ENCODE measurements around the gene KLK15. TPM values are rescaled to one million over a fixed set of nuclear protein-coding genes. Genes with fewer than 3 reads are reported as not detected.

KLK15 gene
- total RNA-seq, 1 donor from 2014 or later: not detected

DNA sequence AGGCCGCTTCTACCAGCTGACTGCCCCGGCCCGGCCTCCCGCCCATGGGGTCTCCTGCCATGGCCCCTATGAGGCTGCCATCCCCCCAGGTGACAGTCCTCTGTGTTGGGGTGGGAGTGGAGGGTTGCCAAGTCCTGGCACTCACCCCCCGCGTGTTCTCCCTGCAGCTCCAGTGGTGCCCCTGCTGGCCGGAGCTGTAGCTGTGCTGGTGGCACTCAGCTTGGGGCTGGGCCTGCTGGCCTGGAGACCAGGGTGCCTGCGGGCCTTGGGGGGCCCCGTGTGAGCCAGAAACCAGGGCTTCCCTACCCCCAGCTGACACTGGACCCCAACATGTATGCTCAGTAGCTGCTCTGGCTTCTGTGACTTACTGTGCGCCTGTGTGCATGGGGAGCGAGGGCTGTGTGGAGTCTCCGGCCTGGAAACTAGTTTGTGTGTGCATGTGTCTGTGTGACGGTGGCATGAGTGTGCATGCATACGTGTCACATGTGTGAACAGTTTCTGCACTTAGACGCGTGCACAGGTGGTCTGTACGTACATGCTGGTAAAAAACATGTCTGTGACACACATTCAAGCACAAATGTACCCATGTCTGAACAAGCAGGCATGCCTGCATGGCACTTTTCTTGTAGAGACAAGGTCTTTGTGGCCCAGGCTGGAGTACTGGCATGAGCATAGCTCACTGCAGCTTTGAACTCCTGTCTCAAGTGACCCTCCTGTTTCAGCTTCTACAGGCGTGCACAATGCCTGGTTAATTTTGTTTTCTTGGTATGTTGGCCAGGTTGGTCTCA lies 38.3 kb downstream of the KLK15 start:
- Histone ChIP-seq H2AFZ (replicated peaks) (no peak overlapping the region), H3K4me3 (no peak overlapping the region), H3K27ac (no peak overlapping the region), H4K20me1 (ENCODE audit: low read depth) (peaks cover 59% of the 10 kb centered on the region), H3K27me3 (no peaks in the 10 kb centered on the region), H3K36me3 (no peaks in the 10 kb centered on the region), H3K9me3 (ENCODE audit: low read depth) (no peaks in the 10 kb centered on the region), H3K79me2 (ENCODE audit: low read depth) (peaks cover 13% of the 10 kb centered on the region), H3K4me2 (no peak overlapping the region), H3F3A (ENCODE audit: low read depth) (peaks cover 45% of the 10 kb centered on the region), H3K4me1 (peaks cover 4% of the 10 kb centered on the region), H3K9ac (no peak overlapping the region)
- H3K27me3 Mint-ChIP-seq (ENCODE audit: insufficient read depth, low read depth): peaks cover 6% of the 10 kb centered on the region
- DNase-seq (ENCODE audit: low spot score): no peak
- H3K36me3 Mint-ChIP-seq: peaks cover 8% of the 10 kb centered on the region
- TF ChIP-seq EZH2phosphoT487 (IDR thresholded peaks at IDR 0.05): no peak
- TF ChIP-seq, protein P1, sequence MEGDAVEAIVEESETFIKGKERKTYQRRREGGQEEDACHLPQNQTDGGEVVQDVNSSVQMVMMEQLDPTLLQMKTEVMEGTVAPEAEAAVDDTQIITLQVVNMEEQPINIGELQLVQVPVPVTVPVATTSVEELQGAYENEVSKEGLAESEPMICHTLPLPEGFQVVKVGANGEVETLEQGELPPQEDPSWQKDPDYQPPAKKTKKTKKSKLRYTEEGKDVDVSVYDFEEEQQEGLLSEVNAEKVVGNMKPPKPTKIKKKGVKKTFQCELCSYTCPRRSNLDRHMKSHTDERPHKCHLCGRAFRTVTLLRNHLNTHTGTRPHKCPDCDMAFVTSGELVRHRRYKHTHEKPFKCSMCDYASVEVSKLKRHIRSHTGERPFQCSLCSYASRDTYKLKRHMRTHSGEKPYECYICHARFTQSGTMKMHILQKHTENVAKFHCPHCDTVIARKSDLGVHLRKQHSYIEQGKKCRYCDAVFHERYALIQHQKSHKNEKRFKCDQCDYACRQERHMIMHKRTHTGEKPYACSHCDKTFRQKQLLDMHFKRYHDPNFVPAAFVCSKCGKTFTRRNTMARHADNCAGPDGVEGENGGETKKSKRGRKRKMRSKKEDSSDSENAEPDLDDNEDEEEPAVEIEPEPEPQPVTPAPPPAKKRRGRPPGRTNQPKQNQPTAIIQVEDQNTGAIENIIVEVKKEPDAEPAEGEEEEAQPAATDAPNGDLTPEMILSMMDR (IDR thresholded peaks at IDR 0.05): peak; percentile 17
- H3K4me1 Mint-ChIP-seq: peaks cover 3% of the 10 kb centered on the region
- peaks cover 2% of the 10 kb centered on the region for H3K9me3 Mint-ChIP-seq
- H3K27ac Mint-ChIP-seq: peak overlapping the region; percentile 95
- H3K4me3 Mint-ChIP-seq: peak overlapping the region; percentile 71

DNA sequence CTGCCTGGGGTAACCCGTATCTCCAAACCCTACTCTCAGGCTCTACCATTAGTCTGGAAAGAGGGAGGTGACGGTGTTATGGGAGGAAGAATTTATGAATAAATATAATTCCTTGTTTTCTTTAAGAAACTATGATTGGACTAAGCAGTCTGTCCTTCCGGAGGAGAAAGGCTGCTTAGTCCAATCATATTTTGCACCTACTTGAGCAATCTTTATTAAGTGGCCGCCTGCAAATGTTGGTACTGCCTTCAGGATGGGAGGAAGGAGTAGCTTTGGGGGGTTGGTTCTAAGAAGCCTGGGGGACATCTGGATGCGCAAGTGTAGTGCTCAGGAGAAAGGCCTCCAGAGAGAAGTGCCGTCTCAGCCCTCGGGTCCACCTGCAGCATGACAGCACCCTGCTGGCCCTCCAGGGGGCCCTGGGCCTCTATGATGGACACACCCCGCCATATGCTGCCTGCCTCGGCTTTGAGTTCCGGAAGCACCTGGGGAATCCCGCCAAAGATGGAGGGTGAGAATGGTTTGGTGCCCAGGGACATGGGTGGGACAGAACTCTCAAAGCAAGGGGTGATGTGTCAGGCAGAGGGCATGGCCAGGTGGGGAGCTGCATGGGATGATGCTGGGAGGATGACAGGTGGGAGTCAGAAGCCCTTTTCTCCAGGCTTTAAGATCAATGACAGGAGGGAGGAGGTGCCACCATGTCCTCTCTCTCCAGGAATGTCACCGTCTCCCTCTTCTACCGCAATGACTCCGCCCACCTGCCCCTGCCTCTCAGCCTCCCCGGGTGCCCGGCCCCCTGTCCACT lies 39.1 kb downstream of the KLK15 start:
- H3K4me3 Mint-ChIP-seq: peak overlapping the region; percentile 48
- Histone ChIP-seq H2AFZ (replicated peaks) (no peak overlapping the region), H3K9ac (no peak overlapping the region), H3K9me3 (ENCODE audit: low read depth) (no peaks in the 10 kb centered on the region), H3F3A (ENCODE audit: low read depth) (peaks cover 38% of the 10 kb centered on the region), H3K4me2 (no peak overlapping the region), H3K36me3 (no peaks in the 10 kb centered on the region), H4K20me1 (ENCODE audit: low read depth) (peaks cover 51% of the 10 kb centered on the region), H3K4me3 (no peak overlapping the region), H3K27me3 (no peaks in the 10 kb centered on the region), H3K79me2 (ENCODE audit: low read depth) (peaks cover 5% of the 10 kb centered on the region), H3K4me1 (peaks cover 4% of the 10 kb centered on the region), H3K27ac (no peak overlapping the region)
- TF ChIP-seq EZH2 (IDR thresholded peaks at IDR 0.05): no peak
- TF ChIP-seq, protein P1 (IDR thresholded peaks at IDR 0.05): no peak
- no peak for TF ChIP-seq EZH2phosphoT487 (IDR thresholded peaks at IDR 0.05)
- peaks cover 2% of the 10 kb centered on the region for H3K9me3 Mint-ChIP-seq
- no peak for DNase-seq (ENCODE audit: low spot score)
- peak overlapping the region; percentile 50 for H3K27ac Mint-ChIP-seq
- H3K27me3 Mint-ChIP-seq (ENCODE audit: insufficient read depth, low read depth): peaks cover 8% of the 10 kb centered on the region
- peaks cover 7% of the 10 kb centered on the region for H3K36me3 Mint-ChIP-seq
- peaks cover 3% of the 10 kb centered on the region for H3K4me1 Mint-ChIP-seq

DNA sequence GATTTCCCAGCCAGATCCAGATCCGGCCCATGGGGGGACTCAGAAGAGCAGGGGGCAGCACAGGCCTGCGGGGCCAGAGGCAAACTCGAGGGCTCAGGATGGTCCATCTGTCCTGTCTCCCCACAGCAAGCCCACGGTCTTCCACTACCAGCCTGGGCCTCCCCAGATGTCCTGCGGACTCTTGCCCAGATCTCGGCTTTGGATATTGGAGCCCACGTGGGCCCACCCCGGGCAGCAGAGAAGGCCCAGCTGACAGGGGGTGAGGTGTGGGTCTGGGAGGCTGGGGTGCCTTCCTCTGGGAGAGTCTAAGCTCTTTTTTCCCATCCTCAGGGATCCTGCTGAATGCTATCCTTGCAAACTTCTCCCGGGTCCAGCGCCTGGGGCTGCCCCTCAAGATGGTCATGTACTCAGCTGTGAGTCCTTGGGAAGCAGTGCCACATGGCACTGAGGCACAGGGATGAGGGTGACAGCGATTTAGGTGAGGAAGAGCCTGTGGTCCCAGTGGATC lies 39.8 kb downstream of the KLK15 start:
- H3K4me3 Mint-ChIP-seq: peak overlapping the region; percentile 48
- H2AFZ ChIP-seq (replicated peaks): no peak overlapping the region

More for the DNA sequence above, 39.8 kb downstream of the KLK15 start:
- TF ChIP-seq, protein P1 (IDR thresholded peaks at IDR 0.05): no peak
- TF ChIP-seq EZH2 (IDR thresholded peaks at IDR 0.05) (no peak), EZH2phosphoT487 (IDR thresholded peaks at IDR 0.05) (no peak)
- no peaks in the 10 kb centered on the region for H3K79me2 ChIP-seq (ENCODE audit: low read depth)
- H3K27me3 Mint-ChIP-seq (ENCODE audit: insufficient read depth, low read depth): peaks cover 8% of the 10 kb centered on the region
- no peak for DNase-seq (ENCODE audit: low spot score)
- peaks cover 2% of the 10 kb centered on the region for H3K9me3 Mint-ChIP-seq
- peaks cover 45% of the 10 kb centered on the region for H4K20me1 ChIP-seq (ENCODE audit: low read depth)
- peak overlapping the region; percentile 50 for H3K27ac Mint-ChIP-seq
- no peak overlapping the region for H3K9ac ChIP-seq
- peaks cover 36% of the 10 kb centered on the region for H3F3A ChIP-seq (ENCODE audit: low read depth)
- no peaks in the 10 kb centered on the region for H3K27me3 ChIP-seq
- no peak overlapping the region for H3K4me3 ChIP-seq
- peaks cover 3% of the 10 kb centered on the region for H3K4me1 Mint-ChIP-seq
- no peaks in the 10 kb centered on the region for H3K9me3 ChIP-seq (ENCODE audit: low read depth)
- peaks cover 4% of the 10 kb centered on the region for H3K4me1 ChIP-seq
- no peaks in the 10 kb centered on the region for H3K36me3 ChIP-seq
- H3K27ac ChIP-seq: no peak overlapping the region
- H3K36me3 Mint-ChIP-seq: peaks cover 7% of the 10 kb centered on the region
- H3K4me2 ChIP-seq: no peak overlapping the region
